HL-60/S4 treated with phorbol 12-myristate 13-acetate at 8.2 ng/mL for 4 days and 3 days (cell line): ENCODE data around the gene MCM6.
"Not testable (repeated sequence)": the region's sequence is repeated elsewhere in the genome, so short reads cannot be mapped to it uniquely, and the experiment has no call there.

Experiments used
- in situ Hi-C: fragments of 300-500 bp; cut with MboI; formaldehyde crosslinking; loops from 2 replicates; pipeline ENCODE4 v1.15.0; 2022; ENCODE audit warnings: low sequenced_read_pairs

MCM6 gene

DNA sequence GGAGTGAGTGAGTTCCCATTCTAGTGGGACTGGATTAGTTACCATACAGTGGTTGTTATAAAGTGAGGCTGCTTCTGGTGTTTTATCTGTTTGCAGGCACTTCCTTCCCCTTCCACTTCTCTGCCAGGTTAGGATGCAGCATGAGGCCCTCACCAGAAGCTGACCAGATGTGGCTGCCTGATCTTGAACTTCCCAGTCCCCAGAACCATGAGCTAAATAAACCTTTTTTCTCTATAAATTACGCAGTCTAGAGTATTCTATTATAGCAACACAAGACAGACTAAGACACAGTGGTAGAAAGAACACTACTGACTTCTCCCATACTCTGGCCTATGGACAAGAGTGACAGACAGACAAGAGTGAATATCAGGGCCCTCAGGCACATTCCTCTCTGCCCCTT lies 53.4 kb downstream of the MCM6 start:
- in situ Hi-C loops = no loop called here

DNA sequence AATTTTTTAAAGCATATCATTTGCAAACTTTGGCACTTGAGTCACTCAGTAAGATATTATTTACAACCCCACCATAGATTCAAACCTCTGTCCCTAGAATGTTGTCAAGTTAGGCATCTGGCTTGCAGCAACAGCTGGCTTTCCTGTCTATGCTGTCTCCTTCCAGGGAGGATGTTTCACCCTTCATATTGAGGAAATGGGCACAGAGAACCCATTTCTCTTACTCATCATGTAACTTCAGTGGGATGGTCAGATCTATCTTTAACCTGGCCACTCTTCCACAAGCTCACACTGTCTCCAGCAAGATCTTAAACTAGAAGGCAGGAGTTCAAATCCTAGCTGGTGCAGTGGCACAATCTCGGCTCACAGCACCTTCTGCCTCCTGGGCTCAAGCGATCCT lies 55.1 kb downstream of the MCM6 start:
- in situ Hi-C loops = no loop called here

- in situ Hi-C loops = no loop called here
Measured at GRCh38 chr2:135820003-135820618, 56.1 kb downstream of the MCM6 start.

DNA sequence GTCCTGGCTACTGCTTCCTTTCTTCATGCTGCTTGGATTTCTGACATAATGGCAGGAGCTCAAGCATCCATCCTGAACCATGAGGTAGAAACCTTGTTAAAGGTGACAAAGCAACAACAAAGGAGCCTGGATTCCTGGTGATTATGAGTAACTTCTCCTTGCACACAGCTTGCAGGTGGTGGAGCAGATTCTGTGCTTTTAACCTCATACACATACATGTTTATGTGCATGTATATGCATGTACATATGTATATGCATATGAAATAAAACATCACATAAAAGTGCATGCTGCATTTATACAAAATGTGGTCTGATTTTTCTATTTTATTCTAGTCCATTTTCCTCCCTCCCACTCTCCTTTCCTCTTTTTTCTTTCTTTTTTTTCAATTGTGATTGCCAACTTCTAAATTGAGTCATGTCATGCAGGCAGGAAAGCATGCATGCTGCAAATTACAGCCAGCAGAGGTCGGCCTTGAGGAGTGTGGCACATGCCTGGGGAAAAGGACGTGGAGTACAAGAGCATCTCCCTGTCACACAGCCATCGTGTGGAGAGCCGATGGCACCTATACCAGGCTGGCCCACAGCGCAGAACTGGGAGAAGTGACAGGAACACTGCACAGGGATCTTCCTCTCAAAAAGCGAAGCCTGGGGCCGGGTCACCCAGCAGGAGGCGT lies 57.2 kb downstream of the MCM6 start:
- in situ Hi-C loops = no loop called here

- in situ Hi-C loops = no loop called here
Measured at GRCh38 chr2:135817951-135818350, 58.3 kb downstream of the MCM6 start.

GRCh38 chr2:135817466-135817865 lies 58.8 kb downstream of the MCM6 start:
- in situ Hi-C loops = no loop called here

DNA sequence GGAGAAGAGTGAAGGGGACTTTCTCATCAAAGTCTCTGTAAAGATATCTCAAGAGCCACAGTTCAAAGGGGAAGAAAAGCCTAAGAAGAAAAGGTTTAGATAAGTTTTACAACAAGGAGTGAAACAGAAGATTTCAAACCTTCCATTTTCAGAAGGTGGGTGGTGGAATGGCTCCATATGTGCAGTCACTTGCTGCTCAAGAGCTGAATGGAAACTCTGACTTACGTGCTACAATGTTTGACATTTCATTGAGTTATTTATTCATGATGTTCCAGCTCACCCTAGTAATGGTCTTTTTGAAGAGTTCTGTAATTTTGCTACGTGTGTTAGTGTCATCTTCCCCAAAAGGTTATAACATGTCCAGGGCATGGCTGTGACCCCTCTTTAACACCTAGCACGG lies 61.0 kb downstream of the MCM6 start:
- in situ Hi-C loops = no loop called here

GRCh38 chr2:135812907-135813511 lies 63.2 kb downstream of the MCM6 start:
- in situ Hi-C loops = no loop called here

GRCh38 chr2:135807874-135808273 lies 68.4 kb downstream of the MCM6 start:
- in situ Hi-C loops = not testable (repeated sequence)

- in situ Hi-C loops = no loop called here
Measured at GRCh38 chr2:135803278-135803677, 73.0 kb downstream of the MCM6 start.

DNA sequence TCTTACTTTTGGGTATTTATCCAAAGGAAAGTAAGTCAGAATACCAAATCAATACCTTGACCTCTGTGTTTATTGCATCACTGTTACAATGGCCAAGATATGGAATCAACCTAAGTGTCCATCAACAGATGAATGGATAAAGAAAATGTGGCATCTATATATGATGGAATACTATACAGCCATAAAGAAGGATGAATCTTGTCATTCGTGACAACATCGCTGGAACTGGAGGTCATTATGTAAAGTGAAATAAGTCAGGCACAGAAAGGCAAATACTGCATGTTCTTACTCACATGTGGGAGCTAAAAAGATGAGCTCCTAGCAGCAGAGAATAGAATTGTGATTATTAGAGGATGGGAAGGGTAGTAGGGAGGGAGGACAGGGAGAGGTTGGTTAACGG lies 73.9 kb downstream of the MCM6 start:
- in situ Hi-C loops = no loop called here

DNA sequence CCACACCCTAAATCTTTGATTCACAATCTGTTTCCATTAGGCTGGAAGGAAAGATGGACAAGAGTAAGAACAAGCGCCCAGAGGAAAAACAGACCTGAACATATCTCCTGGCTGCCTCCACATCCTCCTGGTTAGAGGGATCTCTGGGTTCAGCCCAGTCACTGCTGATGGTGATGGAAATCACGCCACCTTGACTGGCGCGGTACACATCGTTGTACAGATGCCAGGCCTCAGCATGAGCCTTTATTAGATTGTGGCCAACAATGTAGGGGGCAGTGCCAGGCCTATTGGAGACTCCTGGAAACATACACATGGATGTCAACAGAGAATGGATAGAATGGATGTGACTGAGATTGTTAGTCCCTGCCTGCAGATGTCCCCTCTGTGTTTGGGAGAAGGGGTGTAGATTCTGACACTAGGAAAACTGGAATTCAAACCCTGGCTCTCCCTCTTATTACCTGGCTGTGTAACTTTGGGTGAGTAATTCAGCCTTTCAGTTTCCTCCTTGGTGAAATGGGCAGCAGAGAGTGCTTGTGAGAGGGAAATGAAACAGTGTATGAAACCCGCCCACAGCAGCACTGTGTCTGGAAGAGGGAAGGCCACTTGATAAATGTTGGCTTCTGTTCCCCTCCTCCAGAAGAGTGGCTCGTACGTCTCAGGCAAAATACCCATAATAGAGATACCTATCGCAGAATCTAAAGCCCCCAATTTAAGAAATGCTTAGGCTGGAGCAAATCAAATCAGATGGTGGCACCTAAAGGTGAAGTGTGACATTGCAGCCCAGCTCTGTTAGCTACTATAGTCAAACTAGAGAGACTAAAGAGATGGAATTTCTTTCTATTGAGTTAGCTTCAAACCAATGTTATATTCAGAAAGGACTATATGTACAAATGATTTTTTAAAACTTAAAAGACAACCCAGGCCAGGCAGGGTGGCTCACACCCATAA lies 75.5 kb downstream of the MCM6 start:
- in situ Hi-C loops = no loop called here

DNA sequence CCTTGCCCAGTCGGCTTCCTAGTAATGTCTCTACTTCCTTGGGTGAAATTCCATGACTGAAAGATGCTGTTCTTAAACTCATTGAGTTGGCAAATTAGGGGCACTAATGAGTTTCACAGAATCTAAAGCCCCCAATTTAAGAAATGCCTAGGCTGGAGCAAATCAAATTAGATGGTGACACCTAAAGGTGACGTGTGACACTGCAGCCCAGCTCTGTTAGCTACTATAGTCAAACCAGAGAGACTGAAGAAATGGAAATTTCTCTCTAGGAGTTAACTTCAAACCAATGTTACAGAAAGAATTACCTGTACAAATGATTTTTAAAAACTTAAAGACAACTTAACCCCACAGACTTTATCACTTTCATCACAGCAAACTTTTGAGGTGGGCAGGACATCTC lies 76.5 kb downstream of the MCM6 start:
- in situ Hi-C loops = no loop called here

DNA sequence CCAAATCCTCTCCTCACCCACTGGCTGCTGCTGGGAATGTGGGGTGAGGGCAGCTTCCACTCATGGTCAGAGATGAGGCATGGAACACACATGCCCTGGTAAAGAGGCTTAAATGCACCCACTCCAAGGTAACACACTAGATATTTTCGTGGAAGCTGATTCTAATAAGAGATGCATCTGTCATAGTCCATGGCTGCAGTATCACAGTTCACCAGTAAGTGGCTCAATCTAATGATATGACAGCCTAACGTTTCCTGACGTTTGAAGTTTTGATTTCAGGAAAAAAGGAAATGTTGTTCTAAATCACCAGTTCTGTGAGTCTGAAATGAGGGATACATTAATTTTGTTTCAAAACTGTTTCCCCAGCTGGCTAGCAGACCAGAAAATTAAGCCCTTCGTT lies 77.5 kb downstream of the MCM6 start:
- in situ Hi-C loops = no loop called here

DNA sequence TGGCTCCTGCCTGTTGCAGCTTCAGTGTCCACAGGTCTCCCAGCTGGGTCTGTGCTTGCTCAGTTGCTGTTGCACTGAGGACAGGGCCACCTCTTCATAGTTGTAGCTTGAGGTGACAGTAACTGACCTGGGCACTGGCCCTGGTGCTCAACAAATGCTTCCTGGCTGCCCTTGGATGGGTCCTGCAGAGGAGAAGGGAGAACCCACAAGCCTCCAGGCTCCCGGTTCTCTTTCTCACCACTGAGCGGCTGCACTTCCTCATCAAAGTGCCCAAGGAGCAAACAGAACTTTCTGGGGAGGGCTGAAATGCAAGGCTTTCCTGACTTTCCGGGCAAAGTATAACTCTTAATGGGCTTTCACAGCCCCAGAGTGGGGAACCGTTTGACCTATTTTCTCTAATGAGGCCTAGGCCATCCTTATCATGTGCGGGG lies 78.0 kb downstream of the MCM6 start:
- in situ Hi-C loops = no loop called here

- in situ Hi-C loops = no loop called here
Measured at GRCh38 chr2:135797497-135798274, 78.6 kb downstream of the MCM6 start.

- in situ Hi-C loops = no loop called here
Measured at GRCh38 chr2:135796606-135797005, 79.6 kb downstream of the MCM6 start.

DNA sequence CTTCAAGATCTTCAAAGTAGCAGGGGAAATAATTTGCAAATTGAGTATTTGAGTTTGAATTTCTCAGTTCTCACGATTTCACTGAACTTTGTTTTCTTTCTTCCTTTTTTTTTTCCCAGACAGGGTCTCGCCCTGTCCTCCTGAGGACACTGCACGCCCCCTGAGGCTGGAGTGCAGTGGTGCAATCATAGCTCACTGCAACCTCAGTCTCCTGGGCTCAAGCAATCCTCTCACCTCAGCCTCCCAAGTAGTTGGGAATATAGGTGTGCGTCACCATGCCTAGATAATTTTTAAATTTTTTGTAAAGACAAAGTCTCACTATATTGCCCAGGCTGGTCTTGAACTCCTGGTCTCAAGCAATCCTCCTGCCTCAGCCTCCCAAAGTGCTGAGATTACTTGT lies 80.6 kb downstream of the MCM6 start:
- in situ Hi-C loops = not testable (repeated sequence)

DNA sequence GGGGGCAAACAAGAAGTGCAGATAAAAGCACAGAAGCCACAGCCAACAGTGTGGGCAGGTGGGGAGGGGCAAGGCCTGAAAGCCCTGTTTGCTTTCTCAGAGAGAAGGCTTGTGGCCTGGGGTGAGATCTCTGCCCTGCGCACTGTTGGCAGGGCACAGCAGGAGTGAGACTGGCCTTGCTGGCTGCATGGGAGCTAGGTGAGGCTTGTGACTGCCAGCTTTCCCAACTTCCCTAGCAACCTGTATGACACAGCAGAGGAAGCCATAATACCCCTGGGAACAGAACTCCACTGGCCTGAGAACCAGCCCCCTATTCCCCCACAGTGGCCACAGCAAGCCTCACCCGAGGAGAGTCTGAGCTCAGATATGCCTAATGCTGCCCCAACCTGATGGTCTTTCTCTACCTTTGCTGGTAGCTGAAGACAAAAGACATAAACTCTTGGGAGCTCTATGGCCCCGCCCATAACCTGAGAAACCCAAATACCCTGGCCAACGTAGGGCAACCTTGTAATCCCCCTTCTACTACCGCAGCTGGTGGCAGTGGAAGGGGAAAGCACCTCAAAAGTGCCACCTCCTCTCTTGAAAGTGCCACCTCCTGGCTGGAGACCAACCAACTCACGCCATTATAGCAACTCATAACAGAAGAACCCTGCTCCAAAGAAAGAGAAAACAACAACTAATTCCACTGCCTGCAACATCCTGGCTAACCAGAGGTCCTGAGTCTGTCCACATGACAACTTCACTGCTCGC lies 83.7 kb downstream of the MCM6 start:
- in situ Hi-C loops = no loop called here
